ENCODE results near the gene TRIM17.

GRCh38 chr1:228366866-228367741 lies 49.6 kb downstream of the TRIM17 start:
- TF ChIP-seq CTCF (IDR thresholded peaks at IDR 0.05; ENCODE audit: low read length) (no peak), EZH2 (IDR thresholded peaks at IDR 0.05; ENCODE audit: borderline replicate concordance, low read length) (no peak)
